Anterior cingulate cortex (tissue), 58 donors: Measurements from ENCODE around the gene HMCN2.
"Not testable (repeated sequence)": the region's sequence is repeated elsewhere in the genome, so short reads cannot be mapped to it uniquely, and the experiment has no call there.

Experiments
- DNase-seq, 58 donors: peaks; one replicate each; lab custom pipeline; 2025; lab: John Stamatoyannopoulos, UW

Gene HMCN2

GRCh38 chr9:130237763-130238524 is 27.6 kb upstream of the HMCN2 start:
- DNase-seq = no peak

- DNase-seq = no peak
Observed at GRCh38 chr9:130239363-130239695, 26.2 kb upstream of the HMCN2 start.

GRCh38 chr9:130239741-130240241 is 25.8 kb upstream of the HMCN2 start:
- DNase-seq = no peak

GRCh38 chr9:130240410-130241197 is 25.0 kb upstream of the HMCN2 start:
- peak in 45 of 58 donors; percentile 21 to 81 (median 54) for DNase-seq

GRCh38 chr9:130241198-130241535 is 24.4 kb upstream of the HMCN2 start:
- no peak for DNase-seq

GRCh38 chr9:130242270-130243014 is 23.1 kb upstream of the HMCN2 start:
- DNase-seq = no peak

- DNase-seq = peak in 42 of 58 donors; percentile 9 to 85 (median 38)
Observed at GRCh38 chr9:130243015-130243881, 22.3 kb upstream of the HMCN2 start.

- DNase-seq = no peak
Observed at GRCh38 chr9:130243882-130244170, 21.7 kb upstream of the HMCN2 start.

- no peak for DNase-seq
Observed at GRCh38 chr9:130244548-130245165, 20.9 kb upstream of the HMCN2 start.

- DNase-seq = no peak
Observed at GRCh38 chr9:130245474-130245873, 20.1 kb upstream of the HMCN2 start.

- DNase-seq = no peak
Observed at GRCh38 chr9:130246126-130246525, 19.4 kb upstream of the HMCN2 start.

GRCh38 chr9:130254747-130255630 is 10.6 kb upstream of the HMCN2 start:
- no peak for DNase-seq

- no peak for DNase-seq
Observed at GRCh38 chr9:130255631-130256134, 9.9 kb upstream of the HMCN2 start.

- no peak for DNase-seq
Observed at GRCh38 chr9:130256644-130257043, 8.9 kb upstream of the HMCN2 start.

GRCh38 chr9:130258137-130258536 is 7.4 kb upstream of the HMCN2 start:
- not testable (repeated sequence) for DNase-seq

- DNase-seq = no peak
Observed at GRCh38 chr9:130259044-130259443, 6.5 kb upstream of the HMCN2 start.

- no peak for DNase-seq
Observed at GRCh38 chr9:130260816-130261765, 4.5 kb upstream of the HMCN2 start.
